SK-N-SH (cell line): ENCODE data around the gene GPATCH4.

ENCODE experiments used
- CHD2 ChIP-seq: fragments of 150-350 bp; IDR thresholded peaks from 2 replicates; pipeline ENCODE4 v1.6.1; 2018; ENCODE audit warnings: low read length; ENCODE audit not compliant: partially characterized antibody
- CTCF ChIP-seq: fragments of 200-600 bp; sonication (generic); IDR thresholded peaks from 2 replicates; pipeline ENCODE4 v1.6.1; 2017; ENCODE audit warnings: antibody characterized with exemption, mild to moderate bottlenecking, moderate library complexity
- EZH2phosphoT487 ChIP-seq: fragments of 200-600 bp; sonication (generic); IDR thresholded peaks from 2 replicates; pipeline ENCODE4 v1.6.1; 2017; ENCODE audit warnings: low read depth, mixed run types, mild to moderate bottlenecking, antibody characterized with exemption, moderate library complexity, borderline replicate concordance
- FOXM1 ChIP-seq: IDR thresholded peaks from 2 replicates; pipeline ENCODE4 v1.4.0; 2012; ENCODE audit warnings: low read depth, mild to moderate bottlenecking
- GABPA ChIP-seq: IDR thresholded peaks from 2 replicates; pipeline ENCODE4 v1.4.0; 2012; ENCODE audit warnings: low read depth, mild to moderate bottlenecking
- MXI1 ChIP-seq: IDR thresholded peaks from 2 replicates; pipeline ENCODE4 v1.6.1; 2012; ENCODE audit warnings: mild to moderate bottlenecking, low read depth, low read length, improper control_type of control experiment
- PBX3 ChIP-seq: IDR thresholded peaks from 2 replicates; pipeline ENCODE4; 2012
- POLR2AphosphoS5 ChIP-seq: IDR thresholded peaks from 2 replicates; pipeline ENCODE4 v1.6.1; 2012; ENCODE audit warnings: low read depth, low read length
- RXRA ChIP-seq: IDR thresholded peaks from 2 replicates; pipeline ENCODE4 v1.4.0; 2012; ENCODE audit warnings: low read depth, mild to moderate bottlenecking, borderline replicate concordance
- SMC3 ChIP-seq: IDR thresholded peaks from 2 replicates; pipeline ENCODE4 v1.6.1; 2012; ENCODE audit warnings: low read depth, low read length, improper control_type of control experiment
- TAF1 ChIP-seq: IDR thresholded peaks from 2 replicates; pipeline ENCODE4 v1.6.1; 2012; ENCODE audit warnings: low read depth, mild to moderate bottlenecking, low read length, moderate library complexity, borderline replicate concordance

- TF ChIP-seq CTCF (no peak), SMC3 (no peak), GABPA (no peak), POLR2AphosphoS5 (no peak), PBX3 (no peak), MXI1 (no peak), EZH2phosphoT487 (no peak), CHD2 (no peak), RXRA (no peak), TAF1 (no peak), FOXM1 (no peak)
Measured at GRCh38 chr1:156565519-156565918, 35.8 kb downstream of the GPATCH4 start.
